Pons (tissue), 1 donor: ENCODE measurements around the gene LORICRIN.

Experiments used
- DNase-seq: peaks from one replicate; pipeline ENCODE4 v3.0.0-alpha.2; 2016; ENCODE audit warnings: low spot score

Gene LORICRIN

DNA sequence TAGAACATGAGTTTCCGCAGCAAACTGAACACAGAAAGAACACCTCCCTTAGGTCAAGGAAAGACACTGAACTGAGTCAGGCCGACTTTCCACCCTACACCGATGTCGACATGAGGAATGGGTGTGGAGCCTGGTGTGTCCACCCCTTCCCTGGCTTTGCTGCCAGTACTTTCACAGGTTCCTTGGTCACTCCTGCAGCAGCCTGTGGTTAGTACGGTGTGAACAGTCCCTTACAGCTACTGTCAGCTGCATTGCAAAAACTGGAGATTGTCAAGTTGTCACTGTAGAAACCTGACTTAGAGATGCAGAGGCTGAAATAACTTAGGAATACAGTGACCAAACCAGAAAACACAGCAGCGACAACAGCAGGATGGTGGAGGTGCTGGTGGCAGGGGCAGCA lies 46.2 kb downstream of the LORICRIN start:
- DNase-seq: no peak

- DNase-seq: no peak
These were observed 47.1 kb downstream of the LORICRIN start for GRCh38 chr1:153306303-153307220.

- DNase-seq: no peak
These were observed 47.7 kb downstream of the LORICRIN start for GRCh38 chr1:153307221-153307600.

DNA sequence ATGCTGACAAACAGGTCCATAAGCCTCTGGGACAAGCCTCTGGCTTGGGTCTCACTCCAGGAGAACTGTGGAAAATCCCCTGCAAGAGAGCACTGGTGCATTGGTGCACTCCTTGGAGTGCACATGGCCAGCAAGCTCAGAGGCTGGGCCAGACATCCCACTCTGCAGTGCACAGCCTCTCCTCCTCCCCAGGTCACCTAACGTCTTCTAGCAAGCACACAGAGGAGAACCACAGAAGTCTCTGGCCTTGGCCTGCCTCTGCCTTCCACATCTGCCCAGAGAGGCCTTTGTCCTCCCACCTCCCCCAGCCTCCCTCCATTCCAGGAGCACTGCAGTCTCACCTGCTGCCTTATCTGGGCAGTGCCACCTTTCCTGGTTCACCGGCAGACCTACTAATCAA lies 49.1 kb downstream of the LORICRIN start:
- no peak for DNase-seq

GRCh38 chr1:153309441-153309840 lies 50.0 kb downstream of the LORICRIN start:
- no peak for DNase-seq

DNA sequence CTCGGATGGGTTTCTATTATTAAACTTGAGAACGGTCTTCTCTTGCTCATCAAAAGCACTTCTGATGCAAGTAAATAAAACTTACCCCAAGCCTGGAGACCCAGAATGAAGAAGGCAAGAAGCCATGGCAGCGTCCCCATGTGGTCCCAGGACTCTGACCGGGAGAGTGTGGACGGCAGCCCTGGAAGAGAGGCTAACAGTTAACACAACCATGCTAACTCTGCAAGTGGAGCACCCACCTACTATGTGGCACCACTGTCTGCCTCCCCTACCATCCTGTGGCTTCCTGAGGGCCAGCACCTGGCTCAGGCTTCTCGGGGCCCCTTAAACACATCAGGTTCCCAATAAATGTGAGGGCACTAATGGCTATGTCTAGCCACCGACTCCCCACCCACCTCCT lies 51.0 kb downstream of the LORICRIN start:
- no peak for DNase-seq
